Astrocyte (in vitro differentiated cells and primary cell): ENCODE measurements around the gene CD22. TPM values are rescaled to one million over a fixed set of nuclear protein-coding genes. Genes with fewer than 3 reads are reported as not detected.
"Not testable (repeated sequence)": the region's sequence is repeated elsewhere in the genome, so short reads cannot be mapped to it uniquely, and the experiment has no call there.

Source experiments
- DNase-seq: peaks from one replicate; pipeline ENCODE4 v3.0.0-alpha.2; 2010; ENCODE audit warnings: low read depth
- FAIRE-seq: peaks from 2 replicates; lab custom pipeline; 2011; peaks lifted over from hg19 to GRCh38; lab: Jason Lieb, UNC
- H2AFZ ChIP-seq: 2 replicates; pipeline ENCODE4 v1.6.0; 2012; ENCODE audit warnings: low read depth, low read length, inconsistent platforms
- H3K27ac ChIP-seq: 2 replicates; pipeline ENCODE4 v1.5.1; 2011; ENCODE audit warnings: low read depth, low read length, inconsistent platforms
- H3K27me3 ChIP-seq: 2 replicates; pipeline ENCODE4 v1.6.0; 2011; ENCODE audit warnings: low read length, inconsistent platforms; ENCODE audit not compliant: insufficient read depth
- H3K36me3 ChIP-seq: 2 replicates; pipeline ENCODE4 v1.5.1; 2011; ENCODE audit warnings: low read length, inconsistent platforms; ENCODE audit not compliant: insufficient read depth
- H3K4me1 ChIP-seq: 2 replicates; pipeline ENCODE4 v1.5.1; 2011; ENCODE audit warnings: low read length, inconsistent platforms; ENCODE audit not compliant: insufficient read depth
- H3K4me2 ChIP-seq: 2 replicates; pipeline ENCODE4 v1.6.0; 2012; ENCODE audit warnings: low read length, inconsistent platforms
- H3K4me3 ChIP-seq: 2 replicates; pipeline ENCODE4 v1.5.1; 2011; ENCODE audit warnings: low read depth, mild to moderate bottlenecking, low read length, inconsistent platforms; ENCODE audit not compliant: insufficient read depth
- H3K79me2 ChIP-seq: 2 replicates; pipeline ENCODE4 v1.6.0; 2012; ENCODE audit warnings: mild to moderate bottlenecking, low read length, inconsistent platforms; ENCODE audit not compliant: insufficient read depth
- H3K9ac ChIP-seq: 2 replicates; pipeline ENCODE4 v1.6.0; 2012; ENCODE audit warnings: mild to moderate bottlenecking, low read length, inconsistent platforms
- H3K9me3 ChIP-seq: 2 replicates; pipeline ENCODE4 v1.5.1; 2012; ENCODE audit warnings: low read depth, mild to moderate bottlenecking, low read length, inconsistent platforms; ENCODE audit not compliant: insufficient read depth
- H4K20me1 ChIP-seq: 2 replicates; pipeline ENCODE4 v1.6.0; 2012; ENCODE audit warnings: low read length, inconsistent platforms; ENCODE audit not compliant: insufficient read depth
- H3K27ac Mint-ChIP-seq: one replicate; pipeline ENCODE4 v1.8.0; 2021; ENCODE audit warnings: mild to moderate bottlenecking, mixed read lengths; ENCODE audit not compliant: unreplicated experiment
- H3K27me3 Mint-ChIP-seq: one replicate; pipeline ENCODE4 v1.8.0; 2021; ENCODE audit warnings: low read depth, mixed read lengths; ENCODE audit not compliant: unreplicated experiment
- H3K36me3 Mint-ChIP-seq: one replicate; pipeline ENCODE4 v1.8.0; 2021; ENCODE audit warnings: low read depth, mixed read lengths; ENCODE audit not compliant: unreplicated experiment
- H3K4me1 Mint-ChIP-seq: one replicate; pipeline ENCODE4 v1.8.0; 2021; ENCODE audit warnings: low read depth, mixed read lengths; ENCODE audit not compliant: unreplicated experiment
- H3K4me3 Mint-ChIP-seq: one replicate; pipeline ENCODE4 v1.8.0; 2021; ENCODE audit warnings: mild to moderate bottlenecking, moderate library complexity, mixed read lengths; ENCODE audit not compliant: unreplicated experiment
- H3K9me3 Mint-ChIP-seq: one replicate; pipeline ENCODE4 v1.8.0; 2021; ENCODE audit warnings: mild to moderate bottlenecking, mixed read lengths; ENCODE audit not compliant: unreplicated experiment
- EZH2 ChIP-seq: IDR thresholded peaks from 2 replicates; pipeline ENCODE4 v1.6.1; 2012; ENCODE audit warnings: mild to moderate bottlenecking, low read length, inconsistent platforms; ENCODE audit not compliant: insufficient read depth
- total RNA-seq: library from RNA; stranded (reverse); gene quantifications from 2 replicates; pipeline ENCODE4 v1.2.1, GENCODE V29; 2021
- TF ChIP-seq, protein P1 (sequence below): IDR thresholded peaks from 2 replicates; pipeline ENCODE4 v1.5.1; 2011; ENCODE audit warnings: low read depth, mild to moderate bottlenecking, inconsistent platforms, low read length, moderate library complexity; ENCODE audit not compliant: insufficient read depth

The CD22 gene
- total RNA-seq, 1 donor from 2014 or later, result not detected

DNA sequence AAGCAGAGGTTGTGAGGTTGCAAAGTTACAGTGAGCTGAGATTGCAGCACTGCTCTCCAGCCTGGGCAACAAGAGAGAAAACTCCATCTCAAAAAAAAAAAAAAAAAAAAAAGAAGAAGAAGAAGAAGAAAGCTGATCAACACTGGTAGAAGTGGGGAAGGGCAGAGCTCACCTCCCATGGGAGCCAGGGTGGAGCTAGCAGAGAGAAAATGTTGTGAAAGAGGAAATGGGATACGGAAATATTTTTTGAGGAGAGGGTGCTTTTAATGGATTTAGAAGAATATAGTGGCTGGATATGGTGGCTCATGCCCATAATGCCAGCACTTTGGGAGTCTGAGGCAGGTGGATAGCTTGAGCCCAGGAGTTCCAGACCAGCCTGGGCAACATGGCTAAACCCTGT, 48.7 kb downstream of the CD22 start:
- no peak overlapping the region for H3K27ac Mint-ChIP-seq
- H2AFZ ChIP-seq, result no peak overlapping the region
- FAIRE-seq (no peak), DNase-seq (no peak)
- H3K27me3 Mint-ChIP-seq, result peaks cover 38% of the 10 kb centered on the region
- H4K20me1 ChIP-seq, result no peaks in the 10 kb centered on the region
- TF ChIP-seq EZH2, result no peak
- TF ChIP-seq, protein P1, sequence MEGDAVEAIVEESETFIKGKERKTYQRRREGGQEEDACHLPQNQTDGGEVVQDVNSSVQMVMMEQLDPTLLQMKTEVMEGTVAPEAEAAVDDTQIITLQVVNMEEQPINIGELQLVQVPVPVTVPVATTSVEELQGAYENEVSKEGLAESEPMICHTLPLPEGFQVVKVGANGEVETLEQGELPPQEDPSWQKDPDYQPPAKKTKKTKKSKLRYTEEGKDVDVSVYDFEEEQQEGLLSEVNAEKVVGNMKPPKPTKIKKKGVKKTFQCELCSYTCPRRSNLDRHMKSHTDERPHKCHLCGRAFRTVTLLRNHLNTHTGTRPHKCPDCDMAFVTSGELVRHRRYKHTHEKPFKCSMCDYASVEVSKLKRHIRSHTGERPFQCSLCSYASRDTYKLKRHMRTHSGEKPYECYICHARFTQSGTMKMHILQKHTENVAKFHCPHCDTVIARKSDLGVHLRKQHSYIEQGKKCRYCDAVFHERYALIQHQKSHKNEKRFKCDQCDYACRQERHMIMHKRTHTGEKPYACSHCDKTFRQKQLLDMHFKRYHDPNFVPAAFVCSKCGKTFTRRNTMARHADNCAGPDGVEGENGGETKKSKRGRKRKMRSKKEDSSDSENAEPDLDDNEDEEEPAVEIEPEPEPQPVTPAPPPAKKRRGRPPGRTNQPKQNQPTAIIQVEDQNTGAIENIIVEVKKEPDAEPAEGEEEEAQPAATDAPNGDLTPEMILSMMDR, result no peak
- H3K27ac ChIP-seq, result no peak overlapping the region
- no peaks in the 10 kb centered on the region for H3K4me1 ChIP-seq
- no peak overlapping the region for H3K4me2 ChIP-seq
- H3K9ac ChIP-seq, result no peak overlapping the region
- no peaks in the 10 kb centered on the region for H3K4me1 Mint-ChIP-seq
- no peaks in the 10 kb centered on the region for H3K27me3 ChIP-seq
- no peaks in the 10 kb centered on the region for H3K9me3 ChIP-seq
- H3K9me3 Mint-ChIP-seq, result peaks cover 7% of the 10 kb centered on the region
- H3K4me3 Mint-ChIP-seq, result no peak overlapping the region
- H3K36me3 ChIP-seq, result no peaks in the 10 kb centered on the region
- H3K36me3 Mint-ChIP-seq, result no peaks in the 10 kb centered on the region
- H3K79me2 ChIP-seq, result no peaks in the 10 kb centered on the region
- no peak overlapping the region for H3K4me3 ChIP-seq

DNA sequence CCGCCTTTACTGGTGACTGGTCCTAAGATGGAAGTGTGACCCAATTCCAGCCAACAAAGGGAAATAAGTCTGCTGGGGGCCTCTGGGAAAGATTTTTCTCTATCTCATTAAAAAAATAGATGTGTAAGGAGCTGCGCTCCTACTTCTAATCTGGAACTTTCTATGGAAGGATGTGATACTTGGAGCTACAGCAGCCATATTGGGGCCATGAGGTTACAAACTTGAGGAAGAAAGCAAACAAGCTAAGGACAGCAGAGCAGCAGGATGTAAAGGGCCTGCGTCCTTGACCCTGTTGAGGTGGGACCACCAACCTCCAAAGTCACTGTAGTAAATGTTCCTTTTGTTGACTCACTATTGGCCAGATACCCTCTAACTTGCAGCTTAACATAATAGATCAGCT, 49.4 kb downstream of the CD22 start:
- H3K36me3 Mint-ChIP-seq, result no peaks in the 10 kb centered on the region
- H3K79me2 ChIP-seq, result no peaks in the 10 kb centered on the region
- H3K4me2 ChIP-seq, result no peak overlapping the region
- H3K4me1 ChIP-seq, result no peaks in the 10 kb centered on the region
- H3K9me3 ChIP-seq, result no peaks in the 10 kb centered on the region
- H3K36me3 ChIP-seq, result no peaks in the 10 kb centered on the region
- H3K27me3 Mint-ChIP-seq, result peaks cover 39% of the 10 kb centered on the region
- H3K9me3 Mint-ChIP-seq, result peaks cover 7% of the 10 kb centered on the region
- TF ChIP-seq EZH2, result no peak
- TF ChIP-seq, protein P1, result no peak
- H3K27ac ChIP-seq, result no peak overlapping the region
- H3K4me1 Mint-ChIP-seq, result no peaks in the 10 kb centered on the region
- no peaks in the 10 kb centered on the region for H3K27me3 ChIP-seq
- no peak overlapping the region for H3K9ac ChIP-seq
- no peak overlapping the region for H3K4me3 Mint-ChIP-seq
- no peak for DNase-seq
- H3K27ac Mint-ChIP-seq, result no peak overlapping the region
- no peak overlapping the region for H2AFZ ChIP-seq
- no peak overlapping the region for H3K4me3 ChIP-seq
- no peak for FAIRE-seq
- no peaks in the 10 kb centered on the region for H4K20me1 ChIP-seq

- H3K36me3 Mint-ChIP-seq, H3K27ac Mint-ChIP-seq, H3K9me3 ChIP-seq, H2AFZ ChIP-seq, H3K4me1 Mint-ChIP-seq, H3K27me3 ChIP-seq, DNase-seq, H3K79me2 ChIP-seq, H3K4me2 ChIP-seq, H3K4me3 ChIP-seq, H3K27ac ChIP-seq, H3K9ac ChIP-seq, H3K4me1 ChIP-seq, H3K36me3 ChIP-seq, H3K4me3 Mint-ChIP-seq, FAIRE-seq, H4K20me1 ChIP-seq: not testable (repeated sequence)
- Mint-ChIP-seq H3K9me3 (peaks cover 13% of the 10 kb centered on the region), H3K27me3 (peaks cover 34% of the 10 kb centered on the region)
Observed at GRCh38 chr19:35379545-35379944, 50.6 kb downstream of the CD22 start.
